Activated naive CD8-positive, alpha-beta T cell (primary cell): Measurements from ENCODE around the gene GTF3C2.

Experiments
- H3K27ac Mint-ChIP-seq: one replicate; pipeline ENCODE4 v1.8.0; 2021; ENCODE audit warnings: mixed read lengths
- H3K27me3 Mint-ChIP-seq: one replicate; pipeline ENCODE4 v1.8.0; 2021; ENCODE audit warnings: mixed read lengths
- H3K36me3 Mint-ChIP-seq: one replicate; pipeline ENCODE4 v1.8.0; 2021; ENCODE audit warnings: mixed read lengths
- H3K4me1 Mint-ChIP-seq: one replicate; pipeline ENCODE4 v1.8.0; 2021; ENCODE audit warnings: low read depth, mixed read lengths
- H3K4me3 Mint-ChIP-seq: one replicate; pipeline ENCODE4 v1.8.0; 2021; ENCODE audit warnings: mild to moderate bottlenecking, mixed read lengths
- H3K9me3 Mint-ChIP-seq: one replicate; pipeline ENCODE4 v1.8.0; 2021; ENCODE audit warnings: low read depth, mixed read lengths

GTF3C2 gene

DNA sequence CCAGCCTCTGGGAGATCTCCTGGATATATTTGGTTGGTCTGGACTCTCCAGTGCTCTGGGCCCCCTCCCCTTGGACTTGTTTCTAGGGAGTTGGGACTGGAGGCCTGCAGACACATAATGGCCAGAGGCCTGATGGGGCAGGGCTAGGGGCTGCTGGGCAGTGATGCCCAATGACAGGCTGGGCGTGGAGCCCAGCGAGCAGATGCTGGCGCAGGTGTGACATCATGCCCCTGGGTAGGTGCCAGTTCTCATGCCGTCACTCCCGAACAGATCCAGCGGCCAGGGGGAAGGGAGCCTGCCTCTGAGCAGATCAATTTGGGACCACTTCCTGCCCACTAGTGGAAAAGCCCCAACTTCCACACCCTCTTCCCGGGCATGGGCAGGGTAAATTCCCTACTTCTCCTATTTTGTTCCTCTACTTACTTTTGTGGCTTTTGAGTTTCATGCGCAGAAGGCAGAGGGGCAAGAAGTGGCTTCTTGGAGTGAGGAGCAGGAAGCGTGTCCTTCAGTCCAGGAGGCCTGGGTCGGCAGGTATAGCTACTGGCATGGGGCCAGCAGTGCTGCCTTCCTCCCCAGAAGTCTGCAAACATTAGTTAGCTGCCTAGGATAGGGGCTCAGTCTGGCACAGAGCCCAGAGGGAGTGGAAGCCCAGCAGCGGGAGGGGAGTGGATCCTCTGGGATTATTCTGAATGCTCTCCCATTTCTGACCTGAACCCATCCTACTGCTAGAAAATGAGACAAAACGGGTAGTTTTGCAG, 39.7 kb downstream of the GTF3C2 start:
- Mint-ChIP-seq H3K9me3 (no peaks in the 10 kb centered on the region), H3K36me3 (peaks cover 4% of the 10 kb centered on the region), H3K4me3 (no peak overlapping the region), H3K4me1 (peaks cover 12% of the 10 kb centered on the region), H3K27me3 (no peaks in the 10 kb centered on the region), H3K27ac (no peak overlapping the region)

DNA sequence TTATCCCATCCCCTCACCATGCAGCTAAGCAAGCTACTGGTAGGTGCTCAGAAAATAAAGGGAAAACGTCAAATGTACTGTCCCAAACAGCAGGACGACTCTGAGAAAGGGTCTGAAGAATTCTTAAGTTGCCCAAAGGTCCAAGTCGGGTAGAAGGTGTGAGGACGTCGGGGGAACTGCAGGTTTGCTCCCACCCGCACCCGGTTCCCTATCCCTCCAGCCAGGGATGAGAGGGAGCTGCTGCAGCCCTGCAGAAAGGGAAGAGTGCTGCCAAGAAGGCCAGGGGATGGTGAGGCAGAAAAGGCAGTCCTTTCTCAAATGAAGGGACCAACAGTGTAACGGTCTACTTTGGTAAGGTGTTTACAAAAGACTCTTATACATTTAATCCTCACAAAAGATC, 41.4 kb downstream of the GTF3C2 start:
- Mint-ChIP-seq H3K36me3 (peaks cover 6% of the 10 kb centered on the region), H3K4me3 (no peak overlapping the region), H3K9me3 (no peaks in the 10 kb centered on the region), H3K27me3 (no peaks in the 10 kb centered on the region), H3K27ac (no peak overlapping the region), H3K4me1 (no peaks in the 10 kb centered on the region)

DNA sequence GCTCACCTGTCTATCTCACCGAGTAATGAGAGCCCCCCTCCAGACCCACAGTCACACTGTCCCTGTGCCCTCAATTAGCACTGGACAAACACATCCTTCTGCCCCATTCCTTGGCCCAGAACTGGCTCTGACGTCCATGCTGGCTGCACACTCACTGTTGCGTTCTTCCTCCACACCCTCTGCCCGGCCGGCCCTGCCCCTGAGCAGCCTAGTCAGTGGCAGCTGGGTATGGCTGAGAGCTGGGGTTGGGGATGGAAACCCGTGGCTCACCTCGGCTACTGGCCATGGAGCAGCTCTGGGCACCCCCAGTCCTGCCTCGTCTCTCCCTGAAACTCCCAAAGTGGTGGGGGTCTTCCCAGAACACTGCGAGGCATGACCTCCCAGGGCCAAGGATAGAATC, 41.9 kb downstream of the GTF3C2 start:
- H3K4me3 Mint-ChIP-seq: no peak overlapping the region
- H3K4me1 Mint-ChIP-seq: no peaks in the 10 kb centered on the region
- H3K36me3 Mint-ChIP-seq: peaks cover 8% of the 10 kb centered on the region
- no peak overlapping the region for H3K27ac Mint-ChIP-seq
- no peaks in the 10 kb centered on the region for H3K9me3 Mint-ChIP-seq
- H3K27me3 Mint-ChIP-seq: no peaks in the 10 kb centered on the region

DNA sequence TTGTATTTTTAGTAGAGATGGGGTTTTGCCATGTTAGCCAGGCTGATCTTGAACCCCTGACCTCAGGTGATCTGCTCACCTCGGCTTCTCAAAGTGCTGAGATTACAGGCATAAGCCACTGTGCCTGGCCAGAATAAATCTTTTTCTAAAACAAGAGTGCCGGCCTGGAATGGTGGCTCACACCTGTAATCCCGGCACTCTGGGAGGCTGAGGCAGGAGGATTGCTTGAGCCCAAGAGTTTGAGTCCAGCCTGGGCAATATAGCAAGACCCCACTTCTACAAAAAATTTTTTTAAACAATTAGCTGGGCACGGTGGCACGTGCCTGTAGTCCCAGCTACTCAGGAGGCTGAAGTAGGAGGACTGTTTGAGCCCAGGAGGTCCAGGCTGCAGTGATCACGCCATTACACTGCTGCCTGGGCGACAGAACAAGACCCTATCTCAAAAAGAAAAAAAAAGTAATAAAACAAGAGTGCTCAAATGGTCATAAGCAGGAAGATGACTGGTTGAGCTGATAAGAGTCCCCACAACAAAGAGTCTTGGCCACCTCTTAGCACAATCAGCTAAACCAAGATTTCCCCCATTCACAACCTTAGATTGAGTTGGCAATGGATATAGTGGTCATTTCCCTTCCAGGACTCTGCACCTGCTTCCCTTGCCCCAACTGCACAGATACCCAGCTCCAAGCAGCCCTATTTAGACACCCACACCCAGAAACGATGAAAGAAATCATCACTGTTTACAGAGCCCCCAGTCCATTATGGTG, 42.5 kb downstream of the GTF3C2 start:
- Mint-ChIP-seq H3K4me3 (no peak overlapping the region), H3K27ac (no peak overlapping the region), H3K4me1 (no peaks in the 10 kb centered on the region), H3K27me3 (no peaks in the 10 kb centered on the region), H3K36me3 (peaks cover 12% of the 10 kb centered on the region), H3K9me3 (no peaks in the 10 kb centered on the region)

DNA sequence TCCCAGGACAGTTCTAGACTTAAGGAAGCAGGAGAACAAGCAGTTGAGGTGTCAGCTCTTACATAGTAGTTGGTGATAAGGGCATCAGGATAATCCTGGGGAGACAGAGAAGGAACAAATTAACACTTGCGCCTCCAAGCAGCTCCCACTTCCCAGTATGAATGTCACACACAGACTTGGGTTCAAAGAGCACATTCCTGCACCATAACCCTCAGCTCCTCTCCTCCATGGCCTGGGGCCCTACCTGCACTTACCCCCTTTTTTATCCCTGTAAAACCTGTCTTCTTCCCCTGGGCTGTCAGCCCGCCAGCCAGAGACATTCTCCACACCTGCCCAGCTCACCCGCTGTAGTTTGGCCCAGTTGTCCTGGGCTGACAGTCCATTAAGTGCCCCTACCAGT, 44.4 kb downstream of the GTF3C2 start:
- no peak overlapping the region for H3K27ac Mint-ChIP-seq
- no peaks in the 10 kb centered on the region for H3K4me1 Mint-ChIP-seq
- peaks cover 13% of the 10 kb centered on the region for H3K36me3 Mint-ChIP-seq
- H3K4me3 Mint-ChIP-seq: no peak overlapping the region
- no peaks in the 10 kb centered on the region for H3K27me3 Mint-ChIP-seq
- no peaks in the 10 kb centered on the region for H3K9me3 Mint-ChIP-seq

DNA sequence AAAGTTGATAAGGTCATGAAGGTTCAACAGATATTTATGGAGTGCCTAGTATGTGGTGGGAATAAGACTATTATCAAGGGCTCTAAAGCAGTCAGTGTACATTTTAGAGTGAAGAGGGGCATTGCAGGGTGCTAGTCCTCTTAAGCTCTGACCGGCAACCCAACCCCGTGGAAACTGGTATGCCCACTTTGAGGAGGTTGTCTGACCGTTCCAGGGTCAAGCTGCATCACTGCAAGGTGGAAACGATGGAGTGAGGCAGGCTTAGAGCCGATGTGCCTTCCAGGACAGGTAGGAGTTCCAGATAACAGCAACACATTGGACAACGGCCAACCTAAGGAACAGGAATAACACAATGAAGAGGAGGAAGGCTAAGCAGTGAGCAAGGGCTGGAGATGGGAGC, 46.9 kb downstream of the GTF3C2 start:
- H3K9me3 Mint-ChIP-seq: no peaks in the 10 kb centered on the region
- peak overlapping the region; percentile 15 for H3K4me3 Mint-ChIP-seq
- no peak overlapping the region for H3K27ac Mint-ChIP-seq
- peaks cover 5% of the 10 kb centered on the region for H3K4me1 Mint-ChIP-seq
- H3K27me3 Mint-ChIP-seq: peaks cover under 1% of the 10 kb centered on the region
- peaks cover 11% of the 10 kb centered on the region for H3K36me3 Mint-ChIP-seq

DNA sequence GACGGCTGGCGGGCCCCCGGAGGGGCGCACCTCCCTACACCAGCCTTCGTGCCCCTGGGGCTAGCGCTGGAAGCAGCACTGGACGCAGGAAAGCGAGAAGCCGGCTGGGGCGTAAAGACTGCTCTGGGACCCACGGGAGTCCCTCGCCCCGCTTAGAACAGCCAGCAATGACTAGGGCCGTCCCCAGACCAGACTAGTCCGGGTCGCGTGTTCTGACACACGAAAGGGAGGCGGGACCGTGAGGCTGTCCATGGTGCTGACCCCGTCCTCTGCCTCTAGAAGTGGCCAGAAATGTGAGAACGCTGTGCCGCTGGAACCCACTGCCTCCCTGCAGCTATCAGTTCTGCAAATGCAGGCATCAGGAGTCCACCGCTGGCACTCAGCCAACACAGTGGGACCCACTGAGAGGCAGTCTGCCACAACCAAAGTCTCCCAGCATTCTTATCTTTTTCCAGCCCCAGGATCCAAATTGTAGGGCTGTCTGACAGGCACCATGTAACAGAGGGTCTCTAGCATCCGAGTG, 48.1 kb downstream of the GTF3C2 start, which contains the start of gene UCN:
Gene UCN, minus strand, starts transcription at position 87 of the 523 bp plus-strand sequence. CDS start 550 bp downstream, outside the sequence.
- Mint-ChIP-seq H3K36me3 (peaks cover 11% of the 10 kb centered on the region), H3K4me1 (peaks cover 5% of the 10 kb centered on the region), H3K9me3 (no peaks in the 10 kb centered on the region), H3K27me3 (peaks cover 4% of the 10 kb centered on the region), H3K27ac (no peak within 1 kb of the TSS), H3K4me3 (peak within 1 kb of the TSS; percentile 63)

DNA sequence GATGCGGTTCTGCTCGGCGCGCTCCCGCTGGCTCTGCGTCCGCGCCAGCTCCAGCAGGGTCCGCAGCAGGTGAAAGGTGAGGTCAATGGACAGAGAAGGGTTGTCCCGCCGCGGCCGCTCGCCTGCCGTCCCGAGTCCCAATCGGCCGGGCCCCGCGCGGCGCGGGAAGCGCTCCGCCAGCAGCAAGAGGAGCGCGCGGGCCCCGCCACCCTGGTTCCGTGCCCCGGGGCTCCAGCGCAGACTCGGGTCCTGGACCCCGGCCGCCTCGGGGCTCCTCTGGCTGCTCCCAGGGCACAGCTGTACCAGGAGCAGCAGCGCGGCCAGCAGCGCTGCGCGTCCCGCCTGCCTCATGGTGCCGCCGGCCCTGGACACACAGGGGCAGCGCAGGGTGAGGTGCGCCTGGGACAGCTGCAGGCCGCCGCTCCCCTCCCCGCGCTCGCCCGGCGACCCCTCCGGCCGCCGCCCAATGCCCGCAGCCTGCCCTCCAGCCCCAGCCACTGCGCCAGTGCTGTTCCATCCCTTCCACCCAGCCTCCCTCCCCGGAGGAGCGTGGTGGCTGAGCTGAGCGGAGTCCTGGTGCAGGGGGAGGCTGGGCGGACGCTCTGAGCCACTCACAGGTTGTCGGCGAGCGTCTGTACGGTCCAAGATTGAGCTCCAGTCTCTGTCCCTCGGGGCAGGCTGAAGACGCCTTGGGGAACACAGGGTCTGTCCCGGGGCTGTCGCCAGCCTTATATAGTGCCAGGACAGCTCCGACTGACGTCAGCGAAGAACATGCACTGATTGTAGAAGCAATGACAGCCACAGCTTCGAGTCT, 48.8 kb downstream of the GTF3C2 start:
- H3K36me3 Mint-ChIP-seq: peaks cover 11% of the 10 kb centered on the region
- no peak overlapping the region for H3K27ac Mint-ChIP-seq
- H3K9me3 Mint-ChIP-seq: no peaks in the 10 kb centered on the region
- H3K4me1 Mint-ChIP-seq: peaks cover 7% of the 10 kb centered on the region
- peaks cover 4% of the 10 kb centered on the region for H3K27me3 Mint-ChIP-seq
- peak overlapping the region; percentile 63 for H3K4me3 Mint-ChIP-seq

DNA sequence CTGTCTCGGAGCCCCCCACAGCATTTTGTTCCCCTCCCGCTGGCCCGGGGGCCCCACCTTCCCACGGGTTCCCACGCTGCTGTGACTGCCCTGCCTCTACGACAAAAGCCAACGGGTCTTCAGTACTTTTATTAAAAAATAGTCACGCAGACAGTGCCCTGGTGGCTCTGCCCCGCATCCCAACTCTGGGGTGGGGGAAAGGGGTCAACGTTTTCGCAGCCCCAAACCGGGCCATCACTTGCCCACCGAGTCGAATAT, 49.3 kb downstream of the GTF3C2 start:
- Mint-ChIP-seq H3K27me3 (peaks cover 4% of the 10 kb centered on the region), H3K4me3 (peak overlapping the region; percentile 63), H3K9me3 (no peaks in the 10 kb centered on the region), H3K4me1 (peaks cover 9% of the 10 kb centered on the region), H3K27ac (no peak overlapping the region), H3K36me3 (peaks cover 10% of the 10 kb centered on the region)

DNA sequence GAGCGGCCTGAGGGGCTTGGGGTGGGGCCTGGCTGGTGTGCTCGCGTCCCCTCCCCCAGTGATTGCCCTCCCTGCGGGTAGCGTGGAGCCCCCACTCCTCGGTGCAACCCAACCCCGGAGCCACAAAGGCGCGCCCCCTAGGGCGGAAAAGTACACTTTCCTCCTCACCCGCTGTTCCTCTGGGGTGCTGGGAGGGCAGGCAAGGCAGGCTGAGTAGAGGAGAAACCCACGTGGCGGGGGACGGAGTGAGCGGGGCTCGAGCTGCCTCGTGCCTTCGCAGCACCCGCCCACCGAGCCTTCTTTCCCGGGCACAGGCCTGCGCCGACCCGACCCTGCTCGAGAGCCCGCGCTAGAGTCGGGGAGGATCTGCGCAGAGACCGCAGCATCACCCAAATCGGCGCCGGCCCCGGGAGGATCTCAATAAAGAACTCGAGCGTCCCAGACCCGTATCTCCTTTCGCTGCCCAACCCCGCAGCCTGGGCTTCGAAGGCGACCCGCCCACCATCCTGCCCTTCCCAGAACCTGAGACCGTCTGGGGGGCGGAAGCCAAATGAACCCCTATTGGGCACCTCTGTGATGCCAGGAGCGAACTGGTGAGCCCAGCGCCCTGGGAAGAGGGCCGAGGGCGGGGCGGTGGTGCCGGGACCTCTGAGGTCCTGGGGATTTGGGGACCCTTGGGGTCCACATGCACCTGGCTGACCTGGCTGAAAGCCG, 49.8 kb downstream of the GTF3C2 start:
- Mint-ChIP-seq H3K36me3 (peaks cover 9% of the 10 kb centered on the region), H3K4me3 (peak overlapping the region; percentile 63), H3K9me3 (no peaks in the 10 kb centered on the region), H3K27me3 (peaks cover 4% of the 10 kb centered on the region), H3K4me1 (peaks cover 9% of the 10 kb centered on the region), H3K27ac (no peak overlapping the region)

DNA sequence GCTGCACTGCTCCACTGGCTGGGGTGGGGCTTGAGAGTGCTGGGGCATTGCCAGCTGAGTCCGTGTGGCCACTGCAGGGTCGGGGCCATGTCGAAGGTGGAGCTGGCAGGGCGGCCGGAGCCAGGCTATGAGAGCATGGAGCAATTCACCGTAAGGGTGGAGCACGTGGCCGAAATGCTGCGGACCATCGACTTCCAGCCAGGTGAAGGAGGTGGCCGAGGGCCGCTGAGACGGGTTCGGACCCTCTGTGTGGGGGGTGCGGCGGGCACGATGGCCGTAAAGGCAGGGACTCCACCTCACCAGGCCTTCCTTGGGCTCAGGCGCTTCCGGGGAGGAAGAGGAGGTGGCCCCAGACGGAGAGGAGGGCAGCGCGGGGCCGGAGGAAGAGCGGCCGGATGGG, 50.4 kb downstream of the GTF3C2 start:
- Mint-ChIP-seq H3K27me3 (peaks cover 4% of the 10 kb centered on the region), H3K9me3 (no peaks in the 10 kb centered on the region), H3K4me1 (peaks cover 9% of the 10 kb centered on the region), H3K36me3 (peaks cover 7% of the 10 kb centered on the region), H3K4me3 (peak overlapping the region; percentile 47), H3K27ac (no peak overlapping the region)

DNA sequence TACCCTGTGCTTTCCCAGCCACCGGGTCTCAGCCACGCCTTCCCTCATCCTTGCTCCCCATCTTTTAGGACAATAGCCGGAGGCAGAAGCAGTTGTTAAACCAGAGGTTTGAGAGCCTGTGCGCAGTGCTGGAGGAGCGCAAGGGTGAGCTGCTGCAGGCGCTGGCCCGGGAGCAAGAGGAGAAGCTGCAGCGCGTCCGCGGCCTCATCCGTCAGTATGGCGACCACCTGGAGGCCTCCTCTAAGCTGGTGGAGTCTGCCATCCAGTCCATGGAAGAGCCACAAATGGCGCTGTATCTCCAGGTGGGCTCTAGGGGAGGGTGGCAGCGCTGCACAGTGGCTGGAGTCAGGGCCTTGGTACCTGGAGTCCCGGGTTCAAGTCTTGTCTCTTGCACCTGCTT, 51.0 kb downstream of the GTF3C2 start:
- Mint-ChIP-seq H3K9me3 (no peaks in the 10 kb centered on the region), H3K36me3 (peaks cover 7% of the 10 kb centered on the region), H3K27me3 (peaks cover 4% of the 10 kb centered on the region), H3K27ac (no peak overlapping the region), H3K4me1 (peaks cover 9% of the 10 kb centered on the region), H3K4me3 (no peak overlapping the region)

DNA sequence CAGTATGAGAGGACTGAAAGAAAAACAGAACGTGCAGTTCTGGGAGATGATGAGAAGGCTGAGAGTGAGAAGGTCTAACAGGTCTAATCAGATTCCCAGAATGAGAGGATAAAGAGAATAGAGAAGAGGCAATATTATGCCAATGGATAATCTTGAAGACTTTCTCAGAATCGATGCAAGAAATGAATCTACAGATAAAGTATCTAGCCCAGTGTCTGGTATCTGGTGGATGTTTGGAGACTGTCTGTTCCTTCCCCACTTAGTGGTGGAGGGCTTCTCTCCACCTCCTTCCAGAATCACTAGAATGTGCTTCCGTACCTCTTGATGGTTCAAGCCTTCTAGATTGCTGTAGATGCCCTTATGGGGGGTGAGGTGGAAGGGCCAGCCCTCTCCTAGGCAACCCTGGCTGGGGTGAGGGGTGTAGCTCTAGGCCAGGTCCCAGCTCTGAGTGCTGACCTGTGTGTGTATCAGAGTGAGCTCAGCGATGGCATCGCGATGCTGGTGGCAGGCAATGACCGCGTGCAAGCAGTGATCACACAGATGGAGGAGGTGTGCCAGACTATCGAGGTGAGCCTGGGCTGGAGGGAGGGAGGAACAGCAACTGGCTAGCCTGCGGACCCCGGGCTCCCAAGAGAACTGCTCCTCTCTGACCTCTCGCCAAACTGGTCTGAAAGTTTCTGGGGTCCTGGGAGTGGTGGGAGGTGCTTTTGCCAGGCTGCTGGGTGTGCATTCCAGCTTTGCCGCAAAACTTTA, 51.9 kb downstream of the GTF3C2 start:
- Mint-ChIP-seq H3K9me3 (no peaks in the 10 kb centered on the region), H3K36me3 (peaks cover 5% of the 10 kb centered on the region), H3K27me3 (peaks cover 4% of the 10 kb centered on the region), H3K4me3 (no peak overlapping the region), H3K27ac (no peak overlapping the region), H3K4me1 (peaks cover 9% of the 10 kb centered on the region)
